ENCODE data around the gene ARHGEF9.
"Not testable (repeated sequence)": the region's sequence is repeated elsewhere in the genome, so short reads cannot be mapped to it uniquely, and the experiment has no call there.

Gene ARHGEF9

GRCh38 chrX:63784902-63785707, at the start of gene ARHGEF9:
Gene ARHGEF9 (minus strand): TSS chrX:63785214. CDS start chrX:63785145, 69 bp downstream.
- DNase-seq (ENCODE audit: low read depth in 2 of 2), result no peak

GRCh38 chrX:63825446-63825845, 40.4 kb upstream of the ARHGEF9 start:
- DNase-seq (ENCODE audit: low read depth in 2 of 2), result not testable (repeated sequence)

GRCh38 chrX:63818156-63818555, 33.1 kb upstream of the ARHGEF9 start:
- DNase-seq (ENCODE audit: low read depth in 2 of 2), result no peak

- DNase-seq (ENCODE audit: low read depth in 2 of 2), result no peak
These were observed 32.7 kb upstream of the ARHGEF9 start for GRCh38 chrX:63817696-63818095.

- DNase-seq (ENCODE audit: low read depth in 2 of 2), result no peak
These were observed 27.8 kb upstream of the ARHGEF9 start for GRCh38 chrX:63812823-63813222.

GRCh38 chrX:63810746-63811145, 25.7 kb upstream of the ARHGEF9 start:
- DNase-seq (ENCODE audit: low read depth in 2 of 2), result no peak

- DNase-seq (ENCODE audit: low read depth in 2 of 2), result no peak
These were observed 24.2 kb upstream of the ARHGEF9 start for GRCh38 chrX:63809173-63809572.

GRCh38 chrX:63795406-63795805, 10.4 kb upstream of the ARHGEF9 start:
- DNase-seq (ENCODE audit: low read depth in 2 of 2), result not testable (repeated sequence)

GRCh38 chrX:63785708-63786040, 660 bp upstream of the ARHGEF9 start:
- no peak for DNase-seq (ENCODE audit: low read depth in 2 of 2)

- no peak for DNase-seq (ENCODE audit: low read depth in 2 of 2)
These were observed 590 bp downstream of the ARHGEF9 start for GRCh38 chrX:63784346-63784901.

GRCh38 chrX:63782515-63782914, 2.5 kb downstream of the ARHGEF9 start:
- no peak for DNase-seq (ENCODE audit: low read depth in 2 of 2)

GRCh38 chrX:63768760-63769159, 16.3 kb downstream of the ARHGEF9 start:
- DNase-seq (ENCODE audit: low read depth in 2 of 2), result no peak

- DNase-seq (ENCODE audit: low read depth in 2 of 2), result no peak
These were observed 19.3 kb downstream of the ARHGEF9 start for GRCh38 chrX:63765712-63766111.

GRCh38 chrX:63764946-63765345, 20.1 kb downstream of the ARHGEF9 start:
- DNase-seq (ENCODE audit: low read depth in 2 of 2), result no peak

GRCh38 chrX:63761639-63762038, 23.4 kb downstream of the ARHGEF9 start:
- DNase-seq (ENCODE audit: low read depth in 2 of 2), result no peak

- DNase-seq (ENCODE audit: low read depth in 2 of 2), result no peak
These were observed 27.0 kb downstream of the ARHGEF9 start for GRCh38 chrX:63758011-63758410.

GRCh38 chrX:63755892-63756291, 29.1 kb downstream of the ARHGEF9 start:
- DNase-seq (ENCODE audit: low read depth in 2 of 2), result no peak

GRCh38 chrX:63754860-63755579, 30.0 kb downstream of the ARHGEF9 start:
- peak; percentile 61 to 70 for DNase-seq (ENCODE audit: low read depth in 2 of 2)

- peak in 1 of 2 donors; percentile 2 for DNase-seq (ENCODE audit: low read depth in 2 of 2)
These were observed 30.7 kb downstream of the ARHGEF9 start for GRCh38 chrX:63754136-63754859.

- no peak for DNase-seq (ENCODE audit: low read depth in 2 of 2)
These were observed 33.5 kb downstream of the ARHGEF9 start for GRCh38 chrX:63751481-63751880.

GRCh38 chrX:63750811-63751210, 34.2 kb downstream of the ARHGEF9 start:
- DNase-seq (ENCODE audit: low read depth in 2 of 2), result no peak

- no peak for DNase-seq (ENCODE audit: low read depth in 2 of 2)
These were observed 37.7 kb downstream of the ARHGEF9 start for GRCh38 chrX:63747331-63747730.
